Measurements from ENCODE around the gene PTPRB. TPM values are rescaled to one million over a fixed set of nuclear protein-coding genes. Genes with fewer than 3 reads are reported as not detected.

The PTPRB gene
- total and polyA plus RNA-seq, 12 donors = 8.0 to 46.3 (median 28.4) TPM

- 88 to 94% (median 90%) methylated on average over 3 of the region's 3 CpGs for WGBS, 4 donors
- Histone ChIP-seq H3K4me1 (replicated peaks in 1 of 2) (no peaks in the 10 kb centered on the region), H3K27ac (no peak overlapping the region), H3K27me3 (no peaks in the 10 kb centered on the region), H3K9me3 (replicated peaks in 1 of 3) (no peaks in the 10 kb centered on the region), H3K36me3 (replicated peaks in 1 of 2) (no peaks in the 10 kb centered on the region), H3K4me3 (no peak overlapping the region)
- DNase-seq = no peak
- TF ChIP-seq POLR2A (IDR thresholded peaks at IDR 0.05) = no peak
- TF ChIP-seq CTCF (IDR thresholded peaks at IDR 0.05) = no peak
- intact Hi-C loops (cut with DNase I) = no loop called here
These were observed 168.5 kb downstream of the PTPRB start for GRCh38 chr12:70468741-70469140.

DNA sequence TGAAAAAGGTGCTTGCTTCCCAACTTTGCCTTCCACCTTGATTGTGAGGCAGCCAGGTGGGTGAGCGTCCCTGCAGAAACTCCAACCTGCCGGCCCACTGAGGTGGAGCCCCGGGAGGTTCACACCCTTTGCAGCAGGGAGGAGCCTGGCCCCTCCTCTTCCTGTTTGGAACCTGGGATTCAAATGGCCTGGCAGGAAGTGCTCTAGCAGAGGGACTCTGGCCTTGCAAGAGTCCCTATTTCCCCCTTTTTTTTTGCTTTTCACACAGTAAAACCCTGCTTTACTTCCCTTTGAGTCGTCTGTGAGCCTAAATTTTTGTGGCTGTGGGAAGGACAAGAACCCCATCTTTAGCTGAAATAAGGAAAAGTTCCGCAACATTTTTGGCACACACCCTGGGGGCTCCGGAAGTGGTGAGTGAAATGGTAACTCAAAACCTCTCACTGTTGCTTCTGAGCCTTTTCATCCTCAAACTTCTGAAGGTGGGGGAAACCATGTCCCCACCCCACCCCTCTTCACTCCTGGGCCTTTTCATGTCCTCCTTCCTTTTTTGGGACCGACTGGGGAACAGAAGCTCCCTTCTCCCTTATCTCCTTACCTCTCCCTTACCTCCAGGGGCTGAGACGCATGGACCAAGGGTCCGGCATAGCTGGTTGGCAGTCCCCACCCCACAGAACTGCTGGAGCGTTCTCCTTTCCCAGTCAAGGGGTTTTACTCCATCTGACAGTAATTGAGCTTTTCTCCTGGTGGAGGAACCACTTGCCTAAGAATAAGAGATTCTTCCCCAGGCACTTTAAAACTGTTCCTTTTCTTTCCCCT is 169.1 kb downstream of the PTPRB start:
- WGBS, 4 donors = 70 to 86% (median 78%) methylated on average over 10 of the region's 10 CpGs
- TF ChIP-seq CTCF (IDR thresholded peaks at IDR 0.05) = no peak
- no peak for TF ChIP-seq POLR2A (IDR thresholded peaks at IDR 0.05)

GRCh38 chr12:70467476-70467875 is 169.8 kb downstream of the PTPRB start:
- Histone ChIP-seq H3K36me3 (replicated peaks in 1 of 2) (no peaks in the 10 kb centered on the region), H3K4me3 (no peak overlapping the region), H3K27me3 (no peaks in the 10 kb centered on the region), H3K4me1 (replicated peaks in 1 of 2) (no peaks in the 10 kb centered on the region), H3K27ac (no peak overlapping the region), H3K9me3 (replicated peaks in 1 of 3) (no peaks in the 10 kb centered on the region)
- WGBS, 4 donors = 88 to 95% (median 95%) methylated on average over 2 of the region's 2 CpGs
- no peak for DNase-seq
- TF ChIP-seq POLR2A (IDR thresholded peaks at IDR 0.05) = no peak
- no peak for TF ChIP-seq CTCF (IDR thresholded peaks at IDR 0.05)
- intact Hi-C loops (cut with DNase I) = no loop called here

More for the DNA sequence above, 169.1 kb downstream of the PTPRB start:
- H3K27ac ChIP-seq = no peak overlapping the region
- H3K9me3 ChIP-seq (replicated peaks in 1 of 3) = no peaks in the 10 kb centered on the region
- DNase-seq = no peak
- H3K4me1 ChIP-seq (replicated peaks in 1 of 2) = no peaks in the 10 kb centered on the region
- no peaks in the 10 kb centered on the region for H3K27me3 ChIP-seq
- no peak overlapping the region for H3K4me3 ChIP-seq
- intact Hi-C loops (cut with DNase I) = no loop called here
- no peaks in the 10 kb centered on the region for H3K36me3 ChIP-seq (replicated peaks in 1 of 2)

DNA sequence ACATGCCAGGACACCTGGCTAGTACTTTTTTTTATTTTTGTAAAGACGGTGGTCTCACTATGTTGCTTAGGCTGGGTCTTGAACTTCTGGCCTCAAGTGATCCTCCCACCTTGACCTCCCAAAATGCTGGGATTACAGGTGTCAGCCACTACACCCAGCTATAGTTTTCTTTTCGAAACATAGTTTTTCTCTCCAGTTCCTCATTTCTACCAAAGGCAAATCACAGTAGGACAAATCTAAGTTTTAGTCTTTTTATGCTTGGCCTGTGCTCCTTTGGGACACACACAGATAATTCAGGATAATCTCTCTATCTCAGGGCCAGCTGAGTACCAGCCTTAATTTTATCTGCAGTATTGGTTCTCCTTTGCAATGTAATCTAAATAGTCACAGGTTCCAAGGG is 170.5 kb downstream of the PTPRB start:
- Histone ChIP-seq H3K27ac (no peak overlapping the region), H3K9me3 (replicated peaks in 1 of 3) (no peaks in the 10 kb centered on the region), H3K36me3 (replicated peaks in 1 of 2) (no peaks in the 10 kb centered on the region), H3K27me3 (no peaks in the 10 kb centered on the region), H3K4me1 (replicated peaks in 1 of 2) (no peaks in the 10 kb centered on the region), H3K4me3 (no peak overlapping the region)
- WGBS, 4 donors = 83 to 90% (median 87%) methylated on average over 2 of the region's 2 CpGs
- intact Hi-C loops (cut with DNase I) = no loop called here
- no peak for DNase-seq
- no peak for TF ChIP-seq POLR2A (IDR thresholded peaks at IDR 0.05)
- no peak for TF ChIP-seq CTCF (IDR thresholded peaks at IDR 0.05)

All from adrenal gland (tissue), 12 donors.